Tibial nerve (tissue), 4 donors: ENCODE results near the gene COQ2. TPM values are rescaled to one million over a fixed set of nuclear protein-coding genes. Genes with fewer than 3 reads are reported as not detected.

Experiments
- DNase-seq, 2 donors: peaks; one replicate each; pipeline ENCODE4 v3.0.0-alpha.2; 2019; ENCODE audit warnings: low spot score in 2 of 2
- H3K27ac ChIP-seq, 4 donors: fragments of 200-600 bp; sonication (generic) in 3 of 4; one replicate each; pipeline ENCODE4 v1.5.1; 2017 to 2019; ENCODE audit warnings: mild to moderate bottlenecking in 1 of 4
- H3K27me3 ChIP-seq, 2 donors: fragments of 200-600 bp; sonication (generic) in 1 of 2; one replicate each; pipeline versions ENCODE4 v1.5.1 to v1.6.0; 2017 to 2019
- H3K36me3 ChIP-seq, 3 donors: fragments of 200-600 bp; sonication (generic); one replicate each; pipeline ENCODE4 v1.5.1; 2018 to 2019
- H3K4me1 ChIP-seq, 4 donors: fragments of 200-600 bp; sonication (generic) in 3 of 4; one replicate each; pipeline ENCODE4 v1.5.1; 2017 to 2019
- H3K4me3 ChIP-seq, 4 donors: fragments of 200-600 bp; sonication (generic) in 3 of 4; one replicate each; pipeline ENCODE4 v1.5.1; 2017 to 2019; ENCODE audit warnings: mild to moderate bottlenecking in 1 of 4, moderate library complexity in 1 of 4
- H3K9me3 ChIP-seq, 4 donors: fragments of 200-600 bp; sonication (generic) in 3 of 4; one replicate each; pipeline ENCODE4 v1.5.1; 2017 to 2019
- EP300 ChIP-seq, 2 donors: sonication (generic); formaldehyde crosslinking; IDR thresholded peaks; one replicate each; pipeline ENCODE4 v1.6.1; 2017; ENCODE audit warnings: antibody characterized with exemption in 2 of 2, mild to moderate bottlenecking in 1 of 2
- POLR2A ChIP-seq, 2 donors: fragments of 450-650 bp; IDR thresholded peaks; one replicate each; pipeline ENCODE4 v1.6.1; 2017; ENCODE audit warnings: antibody characterized with exemption in 2 of 2, mild to moderate bottlenecking in 2 of 2, moderate library complexity in 2 of 2
- WGBS, 2 donors: methylation state at CpG; one replicate each; pipeline ENCODE4 v1.1.5; 2018; 5-methylcytosine and 5-hydroxymethylcytosine counted together
- total RNA-seq, 4 donors: library from RNA; depleted of rRNA; stranded (reverse); fragments of >200 nt; gene quantifications; one replicate each; pipeline ENCODE4 v1.1.0, GENCODE V29; 2016
- TF ChIP-seq, protein P1 (sequence below), 5 experiments: fragments of 200-600 bp in 3 of 5; fragments of 450-650 bp in 2 of 5; sonication (generic) in 3 of 5; IDR thresholded peaks; one replicate each; pipeline ENCODE4 v1.5.1; 2016 to 2019; ENCODE audit warnings: antibody characterized with exemption in 5 of 5, mild to moderate bottlenecking in 3 of 5, moderate library complexity in 2 of 5

COQ2 gene
- total RNA-seq, 4 donors from 2014 or later: 9.2 to 17.7 (median 11.6) TPM

DNA sequence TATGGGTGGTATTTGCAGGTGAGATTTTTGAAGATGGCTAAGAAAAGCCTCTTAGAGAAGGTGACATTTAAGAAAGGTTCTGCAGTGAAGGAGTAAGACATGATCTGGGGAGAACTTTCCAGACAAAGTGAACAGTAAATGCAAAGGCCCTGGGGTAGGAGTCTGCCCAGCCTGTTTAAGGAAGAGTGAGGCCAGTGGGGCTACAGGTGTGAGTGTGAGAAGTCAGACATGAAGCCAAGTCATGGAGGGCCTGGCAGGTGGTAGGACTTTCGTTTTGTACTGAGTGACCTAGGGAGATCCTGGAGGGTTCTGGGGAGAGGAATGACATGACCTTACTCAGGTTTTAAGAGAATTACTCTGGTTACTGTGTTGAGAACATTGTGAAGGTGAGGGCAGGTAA, 21.5 kb downstream of the COQ2 start:
- no peak overlapping the region for H3K27ac ChIP-seq
- H3K9me3 ChIP-seq: no peaks in the 10 kb centered on the region
- no peaks in the 10 kb centered on the region for H3K27me3 ChIP-seq
- TF ChIP-seq EP300 (IDR thresholded peaks at IDR 0.05) (no peak), POLR2A (IDR thresholded peaks at IDR 0.05) (no peak)
- TF ChIP-seq, protein P1, sequence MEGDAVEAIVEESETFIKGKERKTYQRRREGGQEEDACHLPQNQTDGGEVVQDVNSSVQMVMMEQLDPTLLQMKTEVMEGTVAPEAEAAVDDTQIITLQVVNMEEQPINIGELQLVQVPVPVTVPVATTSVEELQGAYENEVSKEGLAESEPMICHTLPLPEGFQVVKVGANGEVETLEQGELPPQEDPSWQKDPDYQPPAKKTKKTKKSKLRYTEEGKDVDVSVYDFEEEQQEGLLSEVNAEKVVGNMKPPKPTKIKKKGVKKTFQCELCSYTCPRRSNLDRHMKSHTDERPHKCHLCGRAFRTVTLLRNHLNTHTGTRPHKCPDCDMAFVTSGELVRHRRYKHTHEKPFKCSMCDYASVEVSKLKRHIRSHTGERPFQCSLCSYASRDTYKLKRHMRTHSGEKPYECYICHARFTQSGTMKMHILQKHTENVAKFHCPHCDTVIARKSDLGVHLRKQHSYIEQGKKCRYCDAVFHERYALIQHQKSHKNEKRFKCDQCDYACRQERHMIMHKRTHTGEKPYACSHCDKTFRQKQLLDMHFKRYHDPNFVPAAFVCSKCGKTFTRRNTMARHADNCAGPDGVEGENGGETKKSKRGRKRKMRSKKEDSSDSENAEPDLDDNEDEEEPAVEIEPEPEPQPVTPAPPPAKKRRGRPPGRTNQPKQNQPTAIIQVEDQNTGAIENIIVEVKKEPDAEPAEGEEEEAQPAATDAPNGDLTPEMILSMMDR (IDR thresholded peaks at IDR 0.05): no peak
- 82 to 93% methylated on average over 1 of the region's 1 CpG for WGBS, 2 donors
- no peak for DNase-seq
- H3K4me3 ChIP-seq: no peak overlapping the region
- peaks cover 0 to 13% (median 0%) of the 10 kb centered on the region in 3 donors for H3K36me3 ChIP-seq
- peaks cover 0 to 6% (median 0%) of the 10 kb centered on the region in 4 donors for H3K4me1 ChIP-seq

DNA sequence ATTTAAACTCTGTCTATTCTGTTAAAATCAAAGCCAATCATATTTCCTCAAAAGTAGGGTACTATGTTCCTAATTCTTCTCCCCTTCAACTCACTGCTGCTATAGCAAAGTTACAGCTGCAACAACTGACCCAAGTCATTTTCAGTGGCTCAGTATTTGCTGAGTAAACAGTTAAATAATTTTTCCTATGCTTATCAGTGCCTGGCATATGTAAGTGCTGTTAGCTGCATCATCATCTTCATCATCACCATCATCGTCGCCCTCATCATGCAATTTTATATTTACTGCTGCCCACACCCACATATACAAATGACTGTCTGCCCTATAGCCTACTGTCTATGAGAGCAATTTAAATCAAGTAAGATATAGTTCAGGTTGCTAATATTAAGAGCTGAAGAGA, 21.9 kb downstream of the COQ2 start:
- Histone ChIP-seq H3K27ac (no peak overlapping the region), H3K27me3 (no peaks in the 10 kb centered on the region), H3K4me1 (peaks cover 0 to 6% (median 0%) of the 10 kb centered on the region in 4 donors), H3K36me3 (peaks cover 0 to 13% (median 0%) of the 10 kb centered on the region in 3 donors), H3K9me3 (no peaks in the 10 kb centered on the region), H3K4me3 (no peak overlapping the region)
- no peak for DNase-seq
- TF ChIP-seq POLR2A (IDR thresholded peaks at IDR 0.05) (no peak), EP300 (IDR thresholded peaks at IDR 0.05) (no peak)
- TF ChIP-seq, protein P1 (IDR thresholded peaks at IDR 0.05): no peak
- 90 to 97% methylated on average over 2 of the region's 2 CpGs for WGBS, 2 donors

DNA sequence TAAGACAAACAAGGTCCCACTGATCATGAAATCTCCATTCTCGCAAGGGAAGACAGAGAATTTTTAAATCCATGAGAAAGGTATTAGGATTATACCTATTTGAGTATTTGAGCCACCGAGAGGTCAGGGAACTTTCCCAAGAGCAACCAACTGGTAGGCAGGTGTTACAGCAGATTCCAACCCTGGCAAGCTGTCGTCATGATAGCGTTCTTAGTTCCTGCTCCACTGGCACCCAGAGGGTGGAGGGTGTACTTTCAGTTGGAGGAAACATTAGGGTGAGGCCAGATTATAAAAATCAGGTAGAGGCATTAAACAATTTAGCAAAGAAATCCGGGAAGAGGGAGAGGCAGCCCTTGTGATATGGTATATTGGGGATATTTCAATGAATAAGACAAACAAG, 23.3 kb downstream of the COQ2 start:
- Histone ChIP-seq H3K27ac (peak overlapping the region in 1 of 4 donors; percentile 21), H3K9me3 (no peaks in the 10 kb centered on the region), H3K27me3 (no peaks in the 10 kb centered on the region), H3K36me3 (peaks cover 0 to 8% (median 0%) of the 10 kb centered on the region in 3 donors), H3K4me3 (no peak overlapping the region), H3K4me1 (peaks cover 0 to 19% (median under 1%) of the 10 kb centered on the region in 4 donors)
- WGBS, 2 donors: 95 to 96% methylated on average over 5 of the region's 5 CpGs
- TF ChIP-seq POLR2A (IDR thresholded peaks at IDR 0.05): no peak
- TF ChIP-seq, protein P1 (IDR thresholded peaks at IDR 0.05): no peak
- no peak for TF ChIP-seq EP300 (IDR thresholded peaks at IDR 0.05)
- no peak for DNase-seq

DNA sequence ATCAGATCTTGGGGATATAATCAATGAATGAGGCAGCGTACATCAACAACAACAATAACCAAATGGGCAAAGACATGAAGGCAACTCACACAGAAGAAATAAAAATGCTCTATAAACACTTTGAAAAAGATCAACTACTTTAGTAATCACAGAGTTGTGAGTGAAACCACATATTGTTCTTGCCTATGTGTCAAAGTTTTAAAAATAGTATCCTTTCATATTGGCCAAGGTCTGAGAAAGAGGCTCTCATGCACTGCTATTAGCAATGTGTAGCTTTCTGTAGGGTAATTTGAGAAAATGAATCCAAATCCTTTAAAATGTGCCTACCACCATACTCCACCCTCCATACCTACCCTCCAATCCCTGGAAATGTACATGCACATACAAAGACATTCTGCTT, 25.0 kb downstream of the COQ2 start:
- no peaks in the 10 kb centered on the region for H3K27me3 ChIP-seq
- H3K4me1 ChIP-seq: peaks cover 0 to 31% (median 6%) of the 10 kb centered on the region in 4 donors
- no peak for DNase-seq
- no peak overlapping the region for H3K4me3 ChIP-seq
- H3K27ac ChIP-seq: no peak overlapping the region
- H3K36me3 ChIP-seq: no peaks in the 10 kb centered on the region
- TF ChIP-seq POLR2A (IDR thresholded peaks at IDR 0.05) (no peak), EP300 (IDR thresholded peaks at IDR 0.05) (no peak)
- TF ChIP-seq, protein P1 (IDR thresholded peaks at IDR 0.05): no peak
- no peaks in the 10 kb centered on the region for H3K9me3 ChIP-seq
- 87 to 89% methylated on average over 1 of the region's 1 CpG for WGBS, 2 donors

DNA sequence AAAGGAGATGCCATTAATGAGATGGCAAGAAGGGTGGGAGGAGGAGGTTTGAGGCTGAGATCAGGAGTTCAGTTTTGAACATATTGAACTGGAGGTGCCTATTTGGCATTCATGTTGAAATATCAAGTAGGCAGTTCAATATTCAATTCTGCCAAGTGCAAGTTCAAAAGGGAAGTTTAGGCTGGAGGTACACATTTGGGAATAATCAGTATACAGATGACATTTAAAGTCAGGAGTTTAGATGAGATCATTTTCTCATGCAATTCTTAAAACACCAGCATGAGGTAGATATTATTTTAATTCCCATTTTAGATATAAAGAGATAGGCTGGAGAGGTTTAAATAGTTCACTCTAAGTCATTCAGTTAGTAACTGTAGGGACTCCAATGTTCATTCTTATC, 26.1 kb downstream of the COQ2 start:
- no peaks in the 10 kb centered on the region for H3K27me3 ChIP-seq
- H3K9me3 ChIP-seq: no peaks in the 10 kb centered on the region
- H3K4me1 ChIP-seq: peaks cover 0 to 31% (median 6%) of the 10 kb centered on the region in 4 donors
- TF ChIP-seq EP300 (IDR thresholded peaks at IDR 0.05): no peak
- TF ChIP-seq, protein P1 (IDR thresholded peaks at IDR 0.05): no peak
- no peak for TF ChIP-seq POLR2A (IDR thresholded peaks at IDR 0.05)
- DNase-seq: no peak
- no peaks in the 10 kb centered on the region for H3K36me3 ChIP-seq
- H3K27ac ChIP-seq: peak overlapping the region in 2 of 4 donors; percentile 0 to 36
- H3K4me3 ChIP-seq: no peak overlapping the region
